GM13977 (cell line): Measurements from ENCODE around the gene OR6J1.

Source experiments
- DNase-seq: peaks from one replicate; pipeline ENCODE4 v3.0.0; 2012; ENCODE audit warnings: low spot score
- in situ Hi-C: fragments of 300-500 bp; cut with MboI; formaldehyde crosslinking; loops from one replicate; pipeline ENCODE4 v1.12.0; 2022; ENCODE audit warnings: low sequenced_read_pairs, low pct_unique_long_range_greater_than_20kb, mixed read lengths, inconsistent platforms; ENCODE audit not compliant: unreplicated experiment
- TF ChIP-seq, protein P1 (sequence below): IDR thresholded peaks from 2 replicates; pipeline ENCODE4 v1.5.1; 2012; ENCODE audit warnings: mild to moderate bottlenecking, control low read depth; ENCODE audit not compliant: insufficient read depth; ENCODE audit errors: extremely low read depth, missing control alignments

The OR6J1 gene

GRCh38 chr14:22664261-22664660 is 20.1 kb upstream of the OR6J1 start:
- TF ChIP-seq, protein P1, sequence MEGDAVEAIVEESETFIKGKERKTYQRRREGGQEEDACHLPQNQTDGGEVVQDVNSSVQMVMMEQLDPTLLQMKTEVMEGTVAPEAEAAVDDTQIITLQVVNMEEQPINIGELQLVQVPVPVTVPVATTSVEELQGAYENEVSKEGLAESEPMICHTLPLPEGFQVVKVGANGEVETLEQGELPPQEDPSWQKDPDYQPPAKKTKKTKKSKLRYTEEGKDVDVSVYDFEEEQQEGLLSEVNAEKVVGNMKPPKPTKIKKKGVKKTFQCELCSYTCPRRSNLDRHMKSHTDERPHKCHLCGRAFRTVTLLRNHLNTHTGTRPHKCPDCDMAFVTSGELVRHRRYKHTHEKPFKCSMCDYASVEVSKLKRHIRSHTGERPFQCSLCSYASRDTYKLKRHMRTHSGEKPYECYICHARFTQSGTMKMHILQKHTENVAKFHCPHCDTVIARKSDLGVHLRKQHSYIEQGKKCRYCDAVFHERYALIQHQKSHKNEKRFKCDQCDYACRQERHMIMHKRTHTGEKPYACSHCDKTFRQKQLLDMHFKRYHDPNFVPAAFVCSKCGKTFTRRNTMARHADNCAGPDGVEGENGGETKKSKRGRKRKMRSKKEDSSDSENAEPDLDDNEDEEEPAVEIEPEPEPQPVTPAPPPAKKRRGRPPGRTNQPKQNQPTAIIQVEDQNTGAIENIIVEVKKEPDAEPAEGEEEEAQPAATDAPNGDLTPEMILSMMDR = no peak
- in situ Hi-C loops = loop anchor here (10.0 kb wide), 1 partner anchor 191 kb away; no protein-coding TSS in a partner anchor
- DNase-seq = no peak

DNA sequence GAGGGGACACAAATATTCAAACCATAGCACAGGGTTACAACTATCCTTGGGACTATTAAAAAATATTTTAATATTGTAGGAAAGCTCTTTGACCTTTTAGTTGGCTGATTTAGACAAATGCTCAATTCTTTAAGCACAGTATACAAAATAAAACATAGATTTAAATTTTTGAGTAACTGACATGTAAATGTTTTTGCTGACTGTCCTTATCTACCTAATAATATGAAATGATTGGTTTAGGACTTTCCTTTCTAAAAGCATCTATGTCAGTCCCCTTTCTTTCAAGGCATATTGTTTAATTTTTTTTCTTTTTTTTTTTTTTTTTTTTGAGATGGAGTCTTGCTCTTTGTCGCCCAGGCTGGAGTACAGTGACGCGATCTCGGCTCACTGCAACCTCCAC is 16.5 kb upstream of the OR6J1 start:
- no peak for DNase-seq
- TF ChIP-seq, protein P1 = no peak
- in situ Hi-C loops = loop anchor here (10.0 kb wide), 1 partner anchor 194 kb away; no protein-coding TSS in a partner anchor

DNA sequence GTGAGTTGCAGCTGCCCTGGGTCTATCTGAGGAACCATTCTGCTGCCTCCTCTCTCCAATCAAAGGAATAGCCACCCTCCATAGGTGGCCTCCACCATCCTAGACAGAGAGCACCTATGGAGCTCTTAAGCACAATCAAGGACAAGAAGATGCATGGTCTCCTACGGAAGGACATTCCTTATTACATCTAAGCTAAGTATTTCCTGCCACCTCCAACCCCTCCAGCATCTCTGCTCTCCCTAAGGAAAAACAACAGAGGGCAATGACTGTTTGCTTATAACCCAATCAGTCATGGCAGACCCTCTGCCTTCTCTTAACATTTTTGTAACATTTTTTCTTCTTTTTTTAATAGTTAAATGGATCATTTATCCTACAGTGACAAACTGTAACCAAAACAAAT is 14.8 kb upstream of the OR6J1 start:
- TF ChIP-seq, protein P1 = no peak
- no peak for DNase-seq
- in situ Hi-C loops = loop anchor here (5.0 to 10.0 kb wide), 2 partner anchors 87 to 274 kb away; no protein-coding TSS in a partner anchor

DNA sequence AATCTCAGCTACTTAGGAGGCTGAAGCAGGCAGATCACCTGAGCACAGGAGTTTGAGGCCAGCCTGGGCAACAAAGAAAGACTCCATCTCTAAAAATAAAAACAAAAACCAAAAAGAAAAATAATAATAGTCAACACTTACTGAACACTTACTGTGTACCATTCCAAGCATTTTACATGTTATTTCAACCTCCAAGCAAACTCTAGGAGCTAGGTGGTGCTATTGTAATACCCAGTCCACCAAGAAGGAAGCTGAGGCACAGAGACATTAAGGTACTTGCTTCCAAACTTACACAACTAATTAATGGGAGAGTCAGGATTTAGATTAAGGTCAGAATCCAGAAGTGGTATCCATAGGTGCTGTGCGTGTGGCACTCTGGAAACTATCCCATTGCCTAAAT is 13.7 kb upstream of the OR6J1 start:
- in situ Hi-C loops = loop anchor here (5.0 to 10.0 kb wide), 2 partner anchors 86 to 273 kb away; no protein-coding TSS in a partner anchor
- TF ChIP-seq, protein P1 = peak; percentile 57
- no peak for DNase-seq

DNA sequence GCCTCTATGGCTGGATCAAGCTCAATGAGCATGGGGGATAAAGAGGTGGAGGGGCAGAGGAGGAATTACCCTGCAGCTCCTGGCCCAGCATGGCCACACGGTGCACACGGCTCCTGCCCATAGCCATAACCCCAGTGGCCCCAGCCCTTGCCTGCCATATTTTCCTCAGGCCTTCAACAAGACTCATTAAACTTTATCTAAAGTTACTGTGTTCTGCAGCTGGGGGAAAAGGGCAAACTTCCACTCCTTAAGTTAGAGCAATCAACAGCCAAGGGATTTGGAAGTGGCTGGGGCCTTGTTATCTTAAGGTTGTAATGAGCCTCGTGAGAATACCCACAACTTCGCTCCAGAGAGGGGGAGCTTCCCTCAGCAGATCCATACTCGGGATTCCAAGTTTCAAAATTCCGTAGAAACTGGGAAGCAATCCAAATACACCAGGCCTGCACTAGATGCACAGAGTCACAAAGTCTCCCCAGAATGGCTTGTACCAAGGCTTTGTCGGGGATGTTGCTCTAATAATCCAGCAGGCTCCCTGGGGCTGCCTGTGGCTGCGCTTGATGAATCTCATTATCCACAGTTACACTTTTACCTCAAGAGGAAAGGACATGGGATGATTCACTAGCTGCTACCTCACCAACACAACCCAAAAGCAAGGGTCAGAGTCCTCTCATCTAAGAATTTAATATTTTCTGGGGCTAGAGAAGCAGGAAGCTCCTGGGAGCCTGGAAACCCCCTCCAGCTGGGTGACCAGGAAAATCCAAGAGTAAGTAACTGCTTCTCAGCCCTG is 13.0 kb upstream of the OR6J1 start:
- TF ChIP-seq, protein P1 = no peak
- in situ Hi-C loops = loop anchor here (5.0 to 10.0 kb wide), 2 partner anchors 85 to 272 kb away; no protein-coding TSS in a partner anchor
- no peak for DNase-seq

DNA sequence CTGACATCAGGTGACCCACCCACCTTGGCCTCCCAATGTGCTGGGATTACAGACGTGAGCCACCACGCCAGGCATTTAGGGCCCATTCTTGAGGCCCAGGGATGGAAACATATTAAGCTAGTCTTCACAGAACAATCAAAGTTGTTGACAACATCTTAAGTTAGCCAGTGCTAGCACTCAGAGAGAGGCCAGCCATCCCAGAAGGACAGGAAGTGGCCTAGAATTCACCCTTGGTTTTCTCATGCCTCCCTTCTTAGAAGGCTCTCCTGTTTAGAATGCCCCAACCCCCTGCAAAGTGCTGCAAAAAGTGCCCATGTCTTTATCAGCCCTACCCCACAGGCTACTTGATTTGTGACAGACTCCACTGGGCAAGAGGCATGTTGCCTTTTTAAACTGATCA is 12.1 kb upstream of the OR6J1 start:
- no peak for DNase-seq
- in situ Hi-C loops = loop anchor here (5.0 to 10.0 kb wide), 2 partner anchors 84 to 271 kb away; no protein-coding TSS in a partner anchor
- TF ChIP-seq, protein P1 = no peak
